B cell (primary cell): ENCODE results near the gene LEMD3. TPM values are rescaled to one million over a fixed set of nuclear protein-coding genes. Genes with fewer than 3 reads are reported as not detected.

Experiments
- ATAC-seq: fragments of 200-7000 bp; cut with Tn5 transposase; one replicate; pipeline ENCODE4 v1.10.0; 2021; ENCODE audit warnings: low read depth, mild to moderate bottlenecking, moderate number of reproducible peaks, moderate library complexity
- CTCF ChIA-PET: fragments of 350-600 bp; sonication (Branson Sonifier 250); formaldehyde crosslinking; loops from one replicate; lab custom pipeline; 2021; ENCODE audit warnings: antibody characterized with exemption, inconsistent platforms; lab: Charles Lee
- POLR2A ChIA-PET: fragments of 350-600 bp; sonication (Branson Sonifier 250); formaldehyde crosslinking; loops from one replicate; lab custom pipeline; 2021; ENCODE audit warnings: antibody characterized with exemption; lab: Charles Lee
- DNase-seq: peaks from one replicate; pipeline ENCODE4 v3.0.0; 2013
- H2AFZ ChIP-seq: 2 replicates; pipeline ENCODE4 v1.6.1; 2012; ENCODE audit warnings: mild to moderate bottlenecking, low read depth, low read length; ENCODE audit not compliant: insufficient read depth, poor library complexity, severe bottlenecking
- H3K27ac ChIP-seq, 2 donors: 1 replicate in 1 of 2; 2 replicates in 1 of 2; pipeline ENCODE4 v1.5.1; 2012 to 2013; ENCODE audit warnings: low read length in 2 of 2, mild to moderate bottlenecking in 2 of 2, moderate library complexity in 1 of 2
- H3K27me3 ChIP-seq, 4 experiments: fragments of 200-600 bp in 1 of 4; sonication (generic) in 1 of 4; replicated peaks in 1 of 4; 1 replicate in 2 of 4; 2 replicates in 2 of 4; pipeline versions ENCODE4 v1.6.1 to v1.7.0; 2013 to 2016; ENCODE audit warnings: low read length in 3 of 4, mild to moderate bottlenecking in 2 of 4, mixed read lengths in 1 of 4, moderate library complexity in 1 of 4; ENCODE audit not compliant: insufficient read depth in 4 of 4, control insufficient read depth in 3 of 4; ENCODE audit errors: control extremely low read depth in 1 of 4
- H3K36me3 ChIP-seq, 2 experiments: replicated peaks in 1 of 2; 1 replicate in 1 of 2; 2 replicates in 1 of 2; pipeline versions ENCODE4 v1.6.1 to v1.7.1; 2013; ENCODE audit warnings: low read length in 1 of 2; ENCODE audit not compliant: insufficient read depth in 2 of 2, control insufficient read depth in 1 of 2; ENCODE audit errors: control extremely low read depth in 1 of 2, extremely low read depth in 1 of 2
- H3K4me1 ChIP-seq, 2 donors: fragments of 200-600 bp in 1 of 2; sonication (generic) in 1 of 2; 1 replicate in 1 of 2; 2 replicates in 1 of 2; pipeline versions ENCODE4 v1.5.1 to v1.6.1; 2013 to 2017; ENCODE audit warnings: low read length in 2 of 2; ENCODE audit not compliant: control insufficient read depth in 2 of 2, insufficient read depth in 2 of 2
- H3K4me2 ChIP-seq: replicated peaks from 2 replicates; pipeline ENCODE3; 2012; ENCODE audit warnings: mild to moderate bottlenecking, low read depth, low read length; ENCODE audit not compliant: poor library complexity, severe bottlenecking
- H3K4me3 ChIP-seq, 5 experiments: fragments of 200-600 bp in 1 of 5; sonication (generic) in 1 of 5; 1 replicate in 3 of 5; 2 replicates in 2 of 5; pipeline versions ENCODE4 v1.5.1 to v1.7.0; 2011 to 2016; ENCODE audit warnings: low read length in 4 of 5, mild to moderate bottlenecking in 4 of 5, low read depth in 2 of 5, control low read depth in 1 of 5, moderate library complexity in 1 of 5; ENCODE audit not compliant: insufficient read depth in 1 of 5; ENCODE audit errors: control extremely low read depth in 1 of 5, extremely low read depth in 1 of 5
- H3K79me2 ChIP-seq: fragments of 200-600 bp; sonication (generic); one replicate; pipeline ENCODE4 v1.6.0; 2016; ENCODE audit warnings: low read length; ENCODE audit not compliant: control insufficient read depth, insufficient read depth
- H3K9ac ChIP-seq: fragments of 200-600 bp; sonication (generic); 2 replicates; pipeline ENCODE4 v1.6.1; 2017; ENCODE audit warnings: mild to moderate bottlenecking, low read length, moderate library complexity
- H3K9me3 ChIP-seq, 3 donors: one replicate each; pipeline versions ENCODE4 v1.6.1 to v1.7.1; 2013; ENCODE audit warnings: low read length in 2 of 3; ENCODE audit not compliant: control insufficient read depth in 2 of 3, insufficient read depth in 1 of 3; ENCODE audit errors: control extremely low read depth in 1 of 3
- H4K20me1 ChIP-seq: 2 replicates; pipeline ENCODE4 v1.6.0; 2012; ENCODE audit warnings: mild to moderate bottlenecking, low read length; ENCODE audit not compliant: insufficient read depth, control insufficient read depth, poor library complexity, severe bottlenecking
- H3K27ac Mint-ChIP-seq: one replicate; pipeline ENCODE4 v1.8.0; 2021; ENCODE audit warnings: mixed read lengths
- H3K27me3 Mint-ChIP-seq: one replicate; pipeline ENCODE4 v1.8.0; 2021; ENCODE audit warnings: mixed read lengths
- H3K4me1 Mint-ChIP-seq: one replicate; pipeline ENCODE4 v1.8.0; 2021; ENCODE audit warnings: mixed read lengths
- H3K4me3 Mint-ChIP-seq: one replicate; pipeline ENCODE4 v1.8.0; 2021; ENCODE audit warnings: mixed read lengths
- H3K9me3 Mint-ChIP-seq: one replicate; pipeline ENCODE4 v1.8.0; 2022; ENCODE audit warnings: mixed read lengths; ENCODE audit not compliant: insufficient read depth
- CTCF ChIP-seq: fragments of 200-600 bp; IDR thresholded peaks from one replicate; pipeline ENCODE4 v1.8.0; 2022; ENCODE audit warnings: antibody characterized with exemption, mild to moderate bottlenecking
- EZH2 ChIP-seq: IDR thresholded peaks from 2 replicates; pipeline ENCODE4 v1.6.1; 2012; ENCODE audit warnings: borderline replicate concordance, low read depth, mild to moderate bottlenecking, moderate library complexity, low read length; ENCODE audit not compliant: insufficient read depth, poor library complexity, severe bottlenecking
- WGBS: methylation state at CpG from one replicate; pipeline ENCODE4 v1.1.5; 2013; ENCODE audit warnings: missing lambda C conversion rate; ENCODE audit not compliant: insufficient coverage; 5-methylcytosine and 5-hydroxymethylcytosine counted together
- intact Hi-C: fragments of 100-400 bp; cut with micrococcal nuclease; formaldehyde crosslinking; loops from one replicate; pipeline ENCODE4 v1.10.0; 2022
- polyA plus RNA-seq: library from polyadenylated mRNA; depleted of rRNA; stranded (reverse); fragments of >200 nt; gene quantifications from 2 replicates; pipeline ENCODE4 v1.2.3, GENCODE V29; 2012
- total RNA-seq, 2 donors: library from RNA; stranded (reverse); fragments of 120-200 nt in 1 of 2; gene quantifications; 1 replicate in 1 of 2; 2 replicates in 1 of 2; pipeline versions ENCODE4 v1.2.3 to v1.2.4, GENCODE V29; 2013 to 2022

LEMD3 gene
- total and polyA plus RNA-seq, 2 donors (not counting 1 experiment from before 2014, with no cell fraction given): 19.4 to 71.8 TPM

GRCh38 chr12:65293735-65294134 is 124.4 kb downstream of the LEMD3 start:
- Mint-ChIP-seq H3K9me3 (peaks cover 1% of the 10 kb centered on the region), H3K27ac (no peak overlapping the region), H3K4me1 (no peaks in the 10 kb centered on the region), H3K27me3 (peaks cover 19% of the 10 kb centered on the region), H3K4me3 (no peak overlapping the region)
- Histone ChIP-seq H4K20me1 (no peaks in the 10 kb centered on the region), H3K79me2 (no peaks in the 10 kb centered on the region), H3K36me3 (no peaks in the 10 kb centered on the region), H3K4me2 (no peak overlapping the region), H2AFZ (no peak overlapping the region), H3K4me3 (no peak overlapping the region), H3K27me3 (no peaks in the 10 kb centered on the region), H3K27ac (no peak overlapping the region), H3K4me1 (no peaks in the 10 kb centered on the region), H3K9ac (no peak overlapping the region), H3K9me3 (no peaks in the 10 kb centered on the region)
- WGBS: 33% methylated on average over 1 of the region's 1 CpG
- ChIA-PET POLR2A (no interaction called here), CTCF (no interaction called here)
- TF ChIP-seq CTCF: no peak
- TF ChIP-seq EZH2: no peak
- no peak for DNase-seq
- intact Hi-C loops: no loop called here
- ATAC-seq: no peak

GRCh38 chr12:65294641-65295262 is 125.4 kb downstream of the LEMD3 start:
- H3K4me3 ChIP-seq: no peak overlapping the region
- CTCF ChIA-PET: no interaction called here
- TF ChIP-seq CTCF: no peak
- no peak for TF ChIP-seq EZH2
- H3K27ac ChIP-seq: no peak overlapping the region
- WGBS: 100% methylated on average over 1 of the region's 4 CpGs
- Mint-ChIP-seq H3K27ac (no peak overlapping the region), H3K27me3 (peaks cover 19% of the 10 kb centered on the region), H3K4me3 (no peak overlapping the region), H3K4me1 (no peaks in the 10 kb centered on the region), H3K9me3 (peaks cover 1% of the 10 kb centered on the region)
- no peak for DNase-seq
- H3K4me1 ChIP-seq: no peaks in the 10 kb centered on the region
- ATAC-seq: no peak
- no peaks in the 10 kb centered on the region for H3K9me3 ChIP-seq
- no peaks in the 10 kb centered on the region for H3K36me3 ChIP-seq
- intact Hi-C loops: no loop called here
- no peak overlapping the region for H3K9ac ChIP-seq
- no peak overlapping the region for H2AFZ ChIP-seq
- H3K27me3 ChIP-seq: no peaks in the 10 kb centered on the region
- no peaks in the 10 kb centered on the region for H4K20me1 ChIP-seq
- no peaks in the 10 kb centered on the region for H3K79me2 ChIP-seq
- H3K4me2 ChIP-seq: no peak overlapping the region
- POLR2A ChIA-PET: no interaction called here
